ENCODE measurements around the gene PDE4D. TPM values are rescaled to one million over a fixed set of nuclear protein-coding genes. Genes with fewer than 3 reads are reported as not detected.
"Not testable (repeated sequence)": the region's sequence is repeated elsewhere in the genome, so short reads cannot be mapped to it uniquely, and the experiment has no call there.

The PDE4D gene
- total RNA-seq, 1 experiment from 2014 or later: 6.5 TPM

DNA sequence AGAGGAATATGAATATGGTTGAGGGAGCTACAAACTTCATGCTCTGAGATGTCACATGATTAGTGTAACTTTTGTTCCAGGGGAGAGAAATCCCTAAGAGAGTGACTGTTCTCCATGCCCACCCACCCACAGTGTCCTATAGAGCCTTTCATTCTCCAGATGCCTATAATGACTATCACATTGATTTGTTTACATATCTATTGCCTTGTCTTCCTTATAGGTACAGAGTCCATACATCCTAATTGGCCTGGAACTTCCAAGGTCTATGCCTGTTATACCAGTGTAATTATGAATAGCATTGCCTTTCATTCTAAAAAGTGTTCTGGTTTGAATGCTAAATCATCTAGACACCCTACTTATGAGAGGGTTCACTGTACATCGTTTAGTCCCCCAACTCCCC, 835.3 kb downstream of the PDE4D start:
- POLR2A ChIA-PET (ENCODE audit: low non-redundant PET): no interaction called here
- H3K27ac ChIP-seq (ENCODE audit: low read depth, low read length, poor library complexity, severe bottlenecking): no peak overlapping the region
- TF ChIP-seq, protein P1, sequence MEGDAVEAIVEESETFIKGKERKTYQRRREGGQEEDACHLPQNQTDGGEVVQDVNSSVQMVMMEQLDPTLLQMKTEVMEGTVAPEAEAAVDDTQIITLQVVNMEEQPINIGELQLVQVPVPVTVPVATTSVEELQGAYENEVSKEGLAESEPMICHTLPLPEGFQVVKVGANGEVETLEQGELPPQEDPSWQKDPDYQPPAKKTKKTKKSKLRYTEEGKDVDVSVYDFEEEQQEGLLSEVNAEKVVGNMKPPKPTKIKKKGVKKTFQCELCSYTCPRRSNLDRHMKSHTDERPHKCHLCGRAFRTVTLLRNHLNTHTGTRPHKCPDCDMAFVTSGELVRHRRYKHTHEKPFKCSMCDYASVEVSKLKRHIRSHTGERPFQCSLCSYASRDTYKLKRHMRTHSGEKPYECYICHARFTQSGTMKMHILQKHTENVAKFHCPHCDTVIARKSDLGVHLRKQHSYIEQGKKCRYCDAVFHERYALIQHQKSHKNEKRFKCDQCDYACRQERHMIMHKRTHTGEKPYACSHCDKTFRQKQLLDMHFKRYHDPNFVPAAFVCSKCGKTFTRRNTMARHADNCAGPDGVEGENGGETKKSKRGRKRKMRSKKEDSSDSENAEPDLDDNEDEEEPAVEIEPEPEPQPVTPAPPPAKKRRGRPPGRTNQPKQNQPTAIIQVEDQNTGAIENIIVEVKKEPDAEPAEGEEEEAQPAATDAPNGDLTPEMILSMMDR (conservative IDR thresholded peaks at IDR 0.05; ENCODE audit: low read depth, low read length): no peak
- TF ChIP-seq EZH2 (IDR thresholded peaks at IDR 0.05; ENCODE audit: borderline replicate concordance, low read depth, low read length, poor library complexity, severe bottlenecking): no peak
- H3K4me1 ChIP-seq (ENCODE audit: insufficient read depth, low read length, poor library complexity, severe bottlenecking): no peaks in the 10 kb centered on the region
- no peaks in the 10 kb centered on the region for H3K9me3 ChIP-seq (ENCODE audit: low read depth, low read length, poor library complexity, severe bottlenecking)
- BruUV-seq (replicated peaks): no TSS peak
- H3K27me3 ChIP-seq (replicated peaks; ENCODE audit: insufficient read depth, low read depth, low read length, poor library complexity): no peaks in the 10 kb centered on the region
- intact Hi-C loops (cut with micrococcal nuclease; ENCODE audit: unreplicated experiment): no loop called here
- H3K36me3 ChIP-seq (ENCODE audit: insufficient read depth, low read length, poor library complexity, severe bottlenecking): no peaks in the 10 kb centered on the region
- no peak overlapping the region for H3K4me3 ChIP-seq (ENCODE audit: low read depth, low read length, poor library complexity, severe bottlenecking)
- DNase-seq (ENCODE audit: low spot score): no peak
- CTCF ChIA-PET: no interaction called here

DNA sequence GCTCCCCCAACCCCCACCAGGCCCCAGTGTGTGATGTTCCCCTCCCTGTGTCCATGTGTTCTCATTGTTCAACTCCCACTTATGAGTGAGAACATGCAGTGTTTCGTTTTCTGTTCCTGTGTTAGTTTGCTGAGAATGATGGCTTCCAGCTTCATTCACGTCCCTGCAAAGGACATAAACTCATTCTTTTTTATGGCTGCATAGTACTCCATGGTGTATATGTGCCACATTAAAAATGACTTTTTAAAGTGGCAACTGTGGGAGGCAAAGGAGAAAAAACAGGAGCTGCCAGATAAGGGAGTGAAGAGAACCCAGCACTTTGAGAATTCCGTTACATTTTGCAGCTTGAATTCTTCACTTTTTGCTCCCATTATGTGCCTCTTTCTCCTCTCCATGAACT, 836.9 kb downstream of the PDE4D start:
- H3K27ac ChIP-seq (ENCODE audit: low read depth, low read length, poor library complexity, severe bottlenecking); POLR2A ChIA-PET (ENCODE audit: low non-redundant PET); H3K9me3 ChIP-seq (ENCODE audit: low read depth, low read length, poor library complexity, severe bottlenecking); H3K36me3 ChIP-seq (ENCODE audit: insufficient read depth, low read length, poor library complexity, severe bottlenecking); DNase-seq (ENCODE audit: low spot score); H3K4me3 ChIP-seq (ENCODE audit: low read depth, low read length, poor library complexity, severe bottlenecking); H3K27me3 ChIP-seq (replicated peaks; ENCODE audit: insufficient read depth, low read depth, low read length, poor library complexity); H3K4me1 ChIP-seq (ENCODE audit: insufficient read depth, low read length, poor library complexity, severe bottlenecking); intact Hi-C loops (cut with micrococcal nuclease; ENCODE audit: unreplicated experiment); BruUV-seq (replicated peaks); CTCF ChIA-PET: not testable (repeated sequence)

DNA sequence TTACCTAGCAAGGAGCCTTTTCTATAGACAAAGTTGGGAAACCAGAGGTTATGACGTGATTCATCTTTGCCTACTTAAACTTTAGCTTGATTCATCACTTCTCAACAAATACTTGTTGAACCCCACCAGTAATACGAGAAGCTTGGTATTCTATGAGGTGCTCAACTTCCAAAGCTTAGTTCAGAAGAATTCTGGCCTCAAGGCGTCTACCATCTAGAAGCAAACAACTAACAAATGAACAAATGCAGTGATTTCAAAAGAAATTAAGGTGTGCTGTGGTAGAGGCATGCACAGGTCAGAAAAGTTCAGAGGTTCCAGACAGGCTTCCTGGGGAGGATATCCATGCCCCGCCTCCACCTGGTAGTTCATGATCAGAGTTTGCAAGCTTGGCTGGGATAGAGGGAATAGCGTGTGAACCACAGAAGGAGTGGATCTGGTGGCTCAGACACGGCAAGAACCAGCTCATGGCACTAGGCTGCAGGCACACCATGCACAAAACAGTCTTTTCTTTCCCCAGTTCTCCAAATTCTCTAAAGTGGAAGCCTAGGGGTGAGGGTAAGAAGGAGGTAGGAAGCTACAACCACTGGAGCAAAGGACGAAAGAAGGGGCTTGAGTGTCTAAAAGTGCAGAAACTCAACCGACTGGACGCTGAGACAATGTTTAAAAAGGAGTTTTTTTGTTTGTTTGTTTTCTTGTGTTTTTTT, 837.6 kb downstream of the PDE4D start:
- POLR2A ChIA-PET (ENCODE audit: low non-redundant PET): no interaction called here
- H3K9me3 ChIP-seq (ENCODE audit: low read depth, low read length, poor library complexity, severe bottlenecking): no peaks in the 10 kb centered on the region
- intact Hi-C loops (cut with micrococcal nuclease; ENCODE audit: unreplicated experiment): no loop called here
- H3K4me3 ChIP-seq (ENCODE audit: low read depth, low read length, poor library complexity, severe bottlenecking): no peak overlapping the region
- H3K27me3 ChIP-seq (replicated peaks; ENCODE audit: insufficient read depth, low read depth, low read length, poor library complexity): no peaks in the 10 kb centered on the region
- no peaks in the 10 kb centered on the region for H3K36me3 ChIP-seq (ENCODE audit: insufficient read depth, low read length, poor library complexity, severe bottlenecking)
- no peak for DNase-seq (ENCODE audit: low spot score)
- no peak overlapping the region for H3K27ac ChIP-seq (ENCODE audit: low read depth, low read length, poor library complexity, severe bottlenecking)
- CTCF ChIA-PET: no interaction called here
- BruUV-seq (replicated peaks): no TSS peak
- no peak for TF ChIP-seq EZH2 (IDR thresholded peaks at IDR 0.05; ENCODE audit: borderline replicate concordance, low read depth, low read length, poor library complexity, severe bottlenecking)
- TF ChIP-seq, protein P1 (conservative IDR thresholded peaks at IDR 0.05; ENCODE audit: low read depth, low read length): no peak
- no peaks in the 10 kb centered on the region for H3K4me1 ChIP-seq (ENCODE audit: insufficient read depth, low read length, poor library complexity, severe bottlenecking)

DNA sequence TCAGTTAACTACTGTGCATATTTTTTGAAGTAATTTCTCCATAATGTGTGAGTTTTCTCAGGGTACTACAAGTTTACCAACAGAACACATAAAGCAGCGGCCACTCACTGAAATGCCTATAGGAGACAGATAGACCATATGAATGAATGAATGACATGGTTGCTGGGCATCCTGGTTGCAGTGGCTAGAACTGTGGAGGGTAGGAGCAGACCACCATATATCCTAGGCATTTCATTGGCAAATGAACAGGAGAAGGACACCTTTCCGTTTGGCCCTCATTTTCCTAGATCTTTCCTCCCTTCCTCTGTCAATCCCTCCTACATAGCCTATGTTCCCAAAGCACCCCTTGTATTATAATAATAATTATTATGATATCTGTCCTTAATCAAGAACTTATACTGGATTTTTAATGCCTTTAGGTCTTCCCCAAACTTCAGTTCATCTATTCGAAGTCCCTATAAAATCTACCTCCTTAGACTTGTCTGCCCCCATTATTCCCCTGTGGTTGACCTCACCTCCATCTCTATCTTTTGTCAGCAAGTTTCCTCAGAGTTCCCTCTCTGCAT, 838.5 kb downstream of the PDE4D start:
- POLR2A ChIA-PET (ENCODE audit: low non-redundant PET): no interaction called here
- CTCF ChIA-PET: no interaction called here
- intact Hi-C loops (cut with micrococcal nuclease; ENCODE audit: unreplicated experiment): no loop called here
- H3K27me3 ChIP-seq (replicated peaks; ENCODE audit: insufficient read depth, low read depth, low read length, poor library complexity): no peaks in the 10 kb centered on the region
- no peak overlapping the region for H3K27ac ChIP-seq (ENCODE audit: low read depth, low read length, poor library complexity, severe bottlenecking)
- no TSS peak for BruUV-seq (replicated peaks)
- H3K4me3 ChIP-seq (ENCODE audit: low read depth, low read length, poor library complexity, severe bottlenecking): no peak overlapping the region
- TF ChIP-seq, protein P1 (conservative IDR thresholded peaks at IDR 0.05; ENCODE audit: low read depth, low read length): no peak
- TF ChIP-seq EZH2 (IDR thresholded peaks at IDR 0.05; ENCODE audit: borderline replicate concordance, low read depth, low read length, poor library complexity, severe bottlenecking): no peak
- H3K36me3 ChIP-seq (ENCODE audit: insufficient read depth, low read length, poor library complexity, severe bottlenecking): no peaks in the 10 kb centered on the region
- H3K4me1 ChIP-seq (ENCODE audit: insufficient read depth, low read length, poor library complexity, severe bottlenecking): no peaks in the 10 kb centered on the region
- DNase-seq (ENCODE audit: low spot score): no peak
- H3K9me3 ChIP-seq (ENCODE audit: low read depth, low read length, poor library complexity, severe bottlenecking): no peaks in the 10 kb centered on the region
